ENCODE results near the gene ZIC1.

ZIC1 gene

GRCh38 chr3:147447224-147447623, 38.1 kb downstream of the ZIC1 start:
- Histone ChIP-seq H3K27ac (no peak overlapping the region), H3K4me3 (no peak overlapping the region)

- no peak overlapping the region for H3K4me3 ChIP-seq
These were observed 40.5 kb downstream of the ZIC1 start for GRCh38 chr3:147449669-147450068.

GRCh38 chr3:147458995-147459704, 50.0 kb downstream of the ZIC1 start:
- no peak overlapping the region for H3K4me3 ChIP-seq
- no peak overlapping the region for H3K27ac ChIP-seq

More at GRCh38 chr3:147449669-147450068, 40.5 kb downstream of the ZIC1 start:
- no peak overlapping the region for H3K27ac ChIP-seq

- Histone ChIP-seq H3K4me3 (no peak overlapping the region), H3K27ac (no peak overlapping the region)
These were observed 53.7 kb downstream of the ZIC1 start for GRCh38 chr3:147462856-147463255.
